Germinal center (tissue), 1 donor: ENCODE results near the gene SPEF1.

Experiments used
- DNase-seq: peaks from one replicate; pipeline ENCODE4 v3.0.0; 2012; ENCODE audit warnings: mixed read lengths, low spot score

SPEF1 gene

DNA sequence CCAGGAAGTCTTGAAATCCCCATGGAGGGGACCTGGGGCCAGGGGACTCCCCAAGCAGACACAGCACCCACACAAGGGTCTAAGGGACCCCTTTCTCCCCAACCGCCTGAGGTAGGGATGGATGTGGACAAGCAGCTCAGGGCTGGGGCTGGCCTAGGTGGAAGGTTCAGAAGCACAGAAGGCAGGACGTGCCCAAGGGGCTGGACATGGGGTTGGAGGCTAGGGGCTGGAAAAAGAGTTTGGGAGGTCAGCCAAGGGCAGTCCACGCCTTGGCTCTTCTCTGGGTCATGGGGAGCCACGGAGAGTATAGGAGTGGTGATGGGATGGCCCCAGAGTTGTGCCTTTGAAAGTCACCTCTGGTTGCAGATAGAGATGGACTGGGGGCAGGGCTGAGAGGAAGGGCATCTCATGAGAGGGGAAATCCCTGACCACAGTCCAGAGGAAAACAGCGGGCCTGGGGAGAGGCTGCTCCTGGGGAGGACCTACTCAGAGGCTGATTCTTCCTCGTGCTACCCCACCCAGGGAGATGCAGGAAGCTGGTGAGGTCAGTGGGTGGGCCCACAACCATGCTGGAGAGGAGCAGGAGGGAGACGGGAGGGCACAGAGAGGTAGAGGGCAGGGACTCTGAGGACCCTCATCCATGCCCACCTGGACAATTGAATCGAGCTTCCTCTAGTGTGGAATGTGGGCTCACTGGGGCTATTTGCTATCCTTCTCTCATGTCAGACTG lies 51.3 kb downstream of the SPEF1 start:
- no peak for DNase-seq

GRCh38 chr20:3729378-3729777 lies 51.9 kb downstream of the SPEF1 start:
- no peak for DNase-seq

GRCh38 chr20:3728876-3729275 lies 52.4 kb downstream of the SPEF1 start:
- DNase-seq = no peak

GRCh38 chr20:3728354-3728753 lies 52.9 kb downstream of the SPEF1 start:
- no peak for DNase-seq
